ENCODE results near the gene CPEB1. TPM values are rescaled to one million over a fixed set of nuclear protein-coding genes. Genes with fewer than 3 reads are reported as not detected.
A peak's percentile ranks its signal among the peaks of the same experiment; 100 is the strongest.
"Not testable (repeated sequence)": the region's sequence is repeated elsewhere in the genome, so short reads cannot be mapped to it uniquely, and the experiment has no call there.

CPEB1 gene
- total RNA-seq, 1 donor from 2014 or later = under 0.01 TPM

DNA sequence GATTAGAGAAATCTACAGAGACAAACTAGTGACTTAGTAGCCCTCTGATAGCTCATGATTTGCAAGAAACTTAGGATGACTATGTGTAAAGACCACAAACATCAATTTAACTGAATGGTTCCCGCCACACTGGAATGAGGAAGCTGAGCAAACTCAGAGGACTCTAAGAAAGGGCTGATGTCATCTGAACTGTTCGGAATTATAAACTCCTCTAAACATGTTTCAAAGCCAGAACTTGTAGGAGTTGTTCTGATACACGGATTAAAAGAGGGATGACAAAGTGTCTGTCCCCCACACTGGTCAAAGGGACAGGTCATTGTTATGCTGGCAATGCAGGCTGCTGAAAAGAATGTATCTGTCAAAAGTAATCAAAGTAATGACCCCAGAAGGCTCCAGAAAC lies 141.3 kb downstream of the CPEB1 start:
- DNase-seq (ENCODE audit: low read depth); H3K27me3 ChIP-seq (ENCODE audit: control insufficient read depth, insufficient read depth, low read length); FAIRE-seq; H3K36me3 ChIP-seq (ENCODE audit: control insufficient read depth, insufficient read depth, low read length); H3K4me3 ChIP-seq (ENCODE audit: low read depth, low read length): not testable (repeated sequence)

GRCh38 chr15:82504074-82504473 lies 143.1 kb downstream of the CPEB1 start:
- not testable (repeated sequence) for H3K36me3 ChIP-seq (ENCODE audit: control insufficient read depth, insufficient read depth, low read length); DNase-seq (ENCODE audit: low read depth); FAIRE-seq; H3K4me3 ChIP-seq (ENCODE audit: low read depth, low read length); H3K27me3 ChIP-seq (ENCODE audit: control insufficient read depth, insufficient read depth, low read length)

- FAIRE-seq = not testable (repeated sequence)
- TF ChIP-seq, protein P1, sequence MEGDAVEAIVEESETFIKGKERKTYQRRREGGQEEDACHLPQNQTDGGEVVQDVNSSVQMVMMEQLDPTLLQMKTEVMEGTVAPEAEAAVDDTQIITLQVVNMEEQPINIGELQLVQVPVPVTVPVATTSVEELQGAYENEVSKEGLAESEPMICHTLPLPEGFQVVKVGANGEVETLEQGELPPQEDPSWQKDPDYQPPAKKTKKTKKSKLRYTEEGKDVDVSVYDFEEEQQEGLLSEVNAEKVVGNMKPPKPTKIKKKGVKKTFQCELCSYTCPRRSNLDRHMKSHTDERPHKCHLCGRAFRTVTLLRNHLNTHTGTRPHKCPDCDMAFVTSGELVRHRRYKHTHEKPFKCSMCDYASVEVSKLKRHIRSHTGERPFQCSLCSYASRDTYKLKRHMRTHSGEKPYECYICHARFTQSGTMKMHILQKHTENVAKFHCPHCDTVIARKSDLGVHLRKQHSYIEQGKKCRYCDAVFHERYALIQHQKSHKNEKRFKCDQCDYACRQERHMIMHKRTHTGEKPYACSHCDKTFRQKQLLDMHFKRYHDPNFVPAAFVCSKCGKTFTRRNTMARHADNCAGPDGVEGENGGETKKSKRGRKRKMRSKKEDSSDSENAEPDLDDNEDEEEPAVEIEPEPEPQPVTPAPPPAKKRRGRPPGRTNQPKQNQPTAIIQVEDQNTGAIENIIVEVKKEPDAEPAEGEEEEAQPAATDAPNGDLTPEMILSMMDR (IDR thresholded peaks at IDR 0.05; ENCODE audit: insufficient read depth, low read length, severe bottlenecking) = peak; percentile 15
Measured at GRCh38 chr15:82502700-82503339, 144.3 kb downstream of the CPEB1 start.

DNA sequence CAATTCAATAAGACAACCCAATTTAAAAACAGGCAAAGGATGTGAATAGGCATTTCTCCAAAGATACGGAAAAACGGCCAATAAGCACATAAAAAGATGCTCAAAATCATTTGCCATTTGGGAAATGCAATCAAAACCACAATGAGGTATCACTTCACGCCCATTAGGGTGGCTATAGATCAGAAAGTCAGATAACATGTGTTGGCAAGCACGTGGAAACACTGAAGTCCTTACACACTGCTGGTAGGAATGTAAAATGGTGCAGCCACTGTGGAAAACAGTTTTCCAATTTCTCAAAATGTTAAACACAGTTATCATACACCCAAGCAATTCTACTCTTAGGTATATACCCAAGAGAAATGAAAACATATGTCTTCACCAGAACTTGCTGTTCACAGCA lies 146.4 kb downstream of the CPEB1 start:
- not testable (repeated sequence) for H3K36me3 ChIP-seq (ENCODE audit: control insufficient read depth, insufficient read depth, low read length); FAIRE-seq; H3K27me3 ChIP-seq (ENCODE audit: control insufficient read depth, insufficient read depth, low read length); H3K4me3 ChIP-seq (ENCODE audit: low read depth, low read length); DNase-seq (ENCODE audit: low read depth)

More at GRCh38 chr15:82502700-82503339, 144.3 kb downstream of the CPEB1 start:
- H3K36me3 ChIP-seq (ENCODE audit: control insufficient read depth, insufficient read depth, low read length); H3K4me3 ChIP-seq (ENCODE audit: low read depth, low read length); H3K27me3 ChIP-seq (ENCODE audit: control insufficient read depth, insufficient read depth, low read length); DNase-seq (ENCODE audit: low read depth): not testable (repeated sequence)

DNA sequence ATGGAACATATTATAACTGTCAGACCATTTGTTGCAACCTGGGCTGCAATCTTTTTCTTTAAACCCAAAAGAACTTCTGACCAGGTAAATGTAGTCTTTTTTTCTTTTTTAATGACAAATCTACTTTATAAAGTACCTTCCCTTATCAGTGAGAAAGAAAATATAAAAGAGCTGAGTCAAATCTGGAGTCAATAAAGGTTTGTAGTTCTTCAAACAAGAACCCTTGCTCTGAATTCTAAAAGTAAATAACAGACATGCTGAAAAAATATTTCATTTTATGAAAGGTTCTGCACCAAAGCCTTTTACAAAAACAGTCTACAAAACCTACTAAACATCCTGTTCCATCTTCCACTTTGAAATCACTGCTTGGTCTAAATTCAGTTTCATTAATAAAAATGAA lies 149.2 kb downstream of the CPEB1 start:
- not testable (repeated sequence) for H3K27me3 ChIP-seq (ENCODE audit: control insufficient read depth, insufficient read depth, low read length); DNase-seq (ENCODE audit: low read depth); FAIRE-seq; H3K4me3 ChIP-seq (ENCODE audit: low read depth, low read length); H3K36me3 ChIP-seq (ENCODE audit: control insufficient read depth, insufficient read depth, low read length)

Other genes with a start within 250 kb of the CPEB1 start
- gene GOLGA6L9, start 217.5 kb downstream of the CPEB1 start, total RNA-seq = 3.4 and 7.9 TPM in 2 replicates
- gene RPS17, start 106.9 kb downstream of the CPEB1 start, total RNA-seq = 1,868 and 3,166 TPM in 2 replicates
- 0.13 TPM in 1 of 2 replicates, not detected in the other for gene AP3B2, start 62.5 kb upstream of the CPEB1 start, total RNA-seq
- gene FSD2, start 158.7 kb upstream of the CPEB1 start, total RNA-seq = not detected in 2 replicates
- gene WHAMM, start 162.3 kb upstream of the CPEB1 start, total RNA-seq = 3.2 and 4.0 TPM in 2 replicates